ENCODE results near the gene UVRAG.

Gene UVRAG

GRCh38 chr11:75781831-75782230 lies 33.2 kb upstream of the UVRAG start:
- no peak overlapping the region for H3K9ac ChIP-seq
- H3K4me1 ChIP-seq (ENCODE audit: low read depth, poor library complexity, severe bottlenecking): no peaks in the 10 kb centered on the region
- no peak overlapping the region for H3K4me3 ChIP-seq (IDR thresholded peaks at IDR 0.05; ENCODE audit: insufficient read depth, low read depth, low read length)
- no peak for TF ChIP-seq CTCF (conservative IDR thresholded peaks at IDR 0.05; ENCODE audit: low read depth, low read length)
- H3K79me2 ChIP-seq (ENCODE audit: insufficient read depth, low read depth): no peaks in the 10 kb centered on the region
- no peak overlapping the region for H3K4me2 ChIP-seq
- no peak overlapping the region for H2AFZ ChIP-seq (ENCODE audit: low read depth)
- H4K20me1 ChIP-seq (ENCODE audit: insufficient read depth): no peaks in the 10 kb centered on the region
- H3K36me3 ChIP-seq (ENCODE audit: insufficient read depth): no peaks in the 10 kb centered on the region
- no peak overlapping the region for H3K27ac ChIP-seq
- no peaks in the 10 kb centered on the region for H3K27me3 ChIP-seq (ENCODE audit: insufficient read depth, low read depth)

DNA sequence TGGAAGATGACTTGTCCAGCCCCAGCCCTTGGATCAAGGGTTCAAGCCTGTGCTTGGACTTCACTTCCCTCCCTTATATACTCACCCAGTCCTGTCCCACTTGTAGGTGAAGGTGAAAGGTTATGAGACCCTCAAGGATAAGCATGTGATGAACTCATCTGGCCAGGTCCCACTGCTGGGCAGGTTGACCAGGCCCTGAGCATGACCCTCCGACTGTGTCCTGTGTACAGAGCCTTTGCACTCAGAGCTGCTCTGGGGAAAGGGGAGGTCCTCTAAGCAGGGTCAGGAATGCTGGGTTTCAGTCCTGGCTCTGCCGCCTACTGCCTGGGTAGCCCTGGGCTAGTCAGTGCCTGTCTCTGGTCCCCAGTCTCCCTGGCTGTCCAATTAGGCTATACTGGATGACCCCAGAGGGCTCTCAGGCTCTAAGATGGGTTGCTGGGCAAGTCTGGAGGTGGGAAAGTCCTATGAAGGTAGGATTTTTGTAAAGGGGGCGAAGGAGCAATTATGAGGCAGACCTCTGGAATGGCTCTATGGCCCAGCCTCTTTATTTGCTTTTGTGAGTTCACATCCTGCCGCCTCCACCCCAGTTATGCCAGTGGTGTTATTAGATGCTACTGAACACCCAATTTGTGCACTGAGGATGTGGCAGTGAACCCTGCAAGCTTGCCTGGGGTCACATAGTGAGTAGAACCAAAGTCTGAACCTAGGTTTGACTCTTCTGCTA lies 32.3 kb upstream of the UVRAG start:
- Histone ChIP-seq H3K4me3 (IDR thresholded peaks at IDR 0.05; ENCODE audit: insufficient read depth, low read depth, low read length) (no peak overlapping the region), H2AFZ (ENCODE audit: low read depth) (no peak overlapping the region), H3K4me2 (no peak overlapping the region), H3K36me3 (ENCODE audit: insufficient read depth) (no peaks in the 10 kb centered on the region), H3K79me2 (ENCODE audit: insufficient read depth, low read depth) (no peaks in the 10 kb centered on the region), H3K27ac (no peak overlapping the region), H3K27me3 (ENCODE audit: insufficient read depth, low read depth) (no peaks in the 10 kb centered on the region), H3K9ac (no peak overlapping the region), H4K20me1 (ENCODE audit: insufficient read depth) (no peaks in the 10 kb centered on the region), H3K4me1 (ENCODE audit: low read depth, poor library complexity, severe bottlenecking) (no peaks in the 10 kb centered on the region)
- TF ChIP-seq CTCF (conservative IDR thresholded peaks at IDR 0.05; ENCODE audit: low read depth, low read length): no peak

GRCh38 chr11:75783416-75784084 lies 31.5 kb upstream of the UVRAG start:
- Histone ChIP-seq H3K27ac (no peak overlapping the region), H3K4me2 (no peak overlapping the region), H4K20me1 (ENCODE audit: insufficient read depth) (no peaks in the 10 kb centered on the region), H3K36me3 (ENCODE audit: insufficient read depth) (no peaks in the 10 kb centered on the region), H3K27me3 (ENCODE audit: insufficient read depth, low read depth) (no peaks in the 10 kb centered on the region), H3K4me1 (ENCODE audit: low read depth, poor library complexity, severe bottlenecking) (no peaks in the 10 kb centered on the region), H3K79me2 (ENCODE audit: insufficient read depth, low read depth) (no peaks in the 10 kb centered on the region), H3K4me3 (IDR thresholded peaks at IDR 0.05; ENCODE audit: insufficient read depth, low read depth, low read length) (no peak overlapping the region), H3K9ac (no peak overlapping the region), H2AFZ (ENCODE audit: low read depth) (no peak overlapping the region)
- TF ChIP-seq CTCF (conservative IDR thresholded peaks at IDR 0.05; ENCODE audit: low read depth, low read length): no peak

DNA sequence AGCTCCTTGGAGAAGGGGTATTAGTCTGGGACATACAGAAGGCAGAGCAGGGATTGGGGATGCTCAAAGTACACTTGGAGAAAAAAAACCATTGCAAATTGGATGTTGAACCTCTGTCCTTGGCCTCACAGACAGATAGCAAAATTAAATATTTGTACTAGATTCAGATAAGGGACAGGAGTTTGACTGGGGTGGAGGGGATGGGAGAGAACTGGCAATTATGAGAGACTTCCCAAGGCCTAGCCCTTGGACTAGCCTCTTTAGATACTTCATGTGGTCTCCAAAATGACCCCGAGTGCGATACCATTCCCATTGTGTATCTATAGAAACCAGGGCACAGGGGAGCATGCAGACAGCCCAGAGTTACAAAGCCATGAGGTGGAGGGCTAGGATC lies 30.9 kb upstream of the UVRAG start:
- no peak overlapping the region for H3K4me3 ChIP-seq (IDR thresholded peaks at IDR 0.05; ENCODE audit: insufficient read depth, low read depth, low read length)
- H4K20me1 ChIP-seq (ENCODE audit: insufficient read depth): no peaks in the 10 kb centered on the region
- no peaks in the 10 kb centered on the region for H3K79me2 ChIP-seq (ENCODE audit: insufficient read depth, low read depth)
- H3K9ac ChIP-seq: no peak overlapping the region
- no peaks in the 10 kb centered on the region for H3K36me3 ChIP-seq (ENCODE audit: insufficient read depth)
- H3K27ac ChIP-seq: no peak overlapping the region
- H3K4me1 ChIP-seq (ENCODE audit: low read depth, poor library complexity, severe bottlenecking): no peaks in the 10 kb centered on the region
- no peaks in the 10 kb centered on the region for H3K27me3 ChIP-seq (ENCODE audit: insufficient read depth, low read depth)
- no peak for TF ChIP-seq CTCF (conservative IDR thresholded peaks at IDR 0.05; ENCODE audit: low read depth, low read length)
- no peak overlapping the region for H2AFZ ChIP-seq (ENCODE audit: low read depth)
- no peak overlapping the region for H3K4me2 ChIP-seq
